IMR-90 (cell line): ENCODE measurements around the gene SCARB1. TPM values are rescaled to one million over a fixed set of nuclear protein-coding genes. Genes with fewer than 3 reads are reported as not detected.

Experiments
- ATAC-seq: fragments of 200-7000 bp; cut with Tn5 transposase; 2 replicates; pipeline ENCODE4 v1.9.1; 2020; ENCODE audit warnings: low read depth, mild to moderate bottlenecking, moderate library complexity
- BruUV-seq: library from RNA; stranded (reverse); fragments of 400-500 nt; replicated peaks from 2 replicates; lab custom pipeline; 2021; lab: Mats Ljungman, UMichigan
- CTCF ChIA-PET: fragments of 300-600 bp; formaldehyde crosslinking; extraction: SDS; loops from one replicate; lab custom pipeline; 2021; ENCODE audit warnings: antibody characterized with exemption; lab: Yijun Ruan, JAX
- POLR2A ChIA-PET: fragments of 300-600 bp; sonication (Branson Sonifier 250); formaldehyde crosslinking; loops from one replicate; lab custom pipeline; 2022; ENCODE audit warnings: antibody characterized with exemption; ENCODE audit not compliant: unreplicated experiment; lab: Charles Lee
- DNase-seq: peaks from one replicate; pipeline ENCODE4 v3.0.0; 2013
- H2AFZ ChIP-seq: replicated peaks from 2 replicates; pipeline ENCODE3; 2013; ENCODE audit warnings: low read length, mild to moderate bottlenecking; ENCODE audit not compliant: poor library complexity
- H2AK5ac ChIP-seq: 2 replicates; pipeline ENCODE4 v1.6.1; 2013; ENCODE audit warnings: low read depth, low read length, inconsistent platforms
- H2AK9ac ChIP-seq: replicated peaks from 2 replicates; pipeline ENCODE3; 2013; ENCODE audit warnings: mild to moderate bottlenecking, low read depth, low read length, moderate library complexity; ENCODE audit not compliant: poor library complexity
- H2BK120ac ChIP-seq: 2 replicates; pipeline ENCODE4 v1.6.1; 2013; ENCODE audit warnings: low read depth, low read length, inconsistent platforms
- H2BK15ac ChIP-seq: 3 replicates; pipeline ENCODE4 v1.6.1; 2013; ENCODE audit warnings: low read depth, low read length, inconsistent platforms
- H2BK20ac ChIP-seq: 2 replicates; pipeline ENCODE4 v1.6.1; 2013; ENCODE audit warnings: low read depth, mild to moderate bottlenecking, inconsistent platforms, low read length, moderate library complexity
- H2BK5ac ChIP-seq: 2 replicates; pipeline ENCODE4 v1.6.1; 2013; ENCODE audit warnings: mild to moderate bottlenecking, low read depth, low read length, inconsistent platforms; ENCODE audit not compliant: poor library complexity, severe bottlenecking
- H3K14ac ChIP-seq: replicated peaks from 2 replicates; pipeline ENCODE4 v1.6.1; 2013; ENCODE audit warnings: low read depth, low read length, inconsistent platforms
- H3K18ac ChIP-seq: 2 replicates; pipeline ENCODE4 v1.6.1; 2013; ENCODE audit warnings: low read depth, low read length, control low read depth
- H3K23ac ChIP-seq: 2 replicates; pipeline ENCODE4 v1.6.1; 2013; ENCODE audit warnings: low read depth, low read length, inconsistent platforms
- H3K27ac ChIP-seq: 2 replicates; pipeline ENCODE4 v1.5.1; 2013; ENCODE audit warnings: mild to moderate bottlenecking, control low read depth, low read length; ENCODE audit not compliant: insufficient read depth
- H3K27me3 ChIP-seq: 2 replicates; pipeline ENCODE4 v1.6.1; 2013; ENCODE audit warnings: low read length; ENCODE audit not compliant: control insufficient read depth, insufficient read depth
- H3K36me3 ChIP-seq: 2 replicates; pipeline ENCODE4 v1.6.1; 2013; ENCODE audit warnings: low read length, mixed read lengths; ENCODE audit not compliant: control insufficient read depth, insufficient read depth
- H3K4ac ChIP-seq: 2 replicates; pipeline ENCODE4 v1.6.1; 2013; ENCODE audit warnings: low read depth, low read length, inconsistent platforms
- H3K4me1 ChIP-seq: 2 replicates; pipeline ENCODE4 v1.6.1; 2013; ENCODE audit warnings: low read length, mixed read lengths; ENCODE audit not compliant: control insufficient read depth, insufficient read depth
- H3K4me2 ChIP-seq: 2 replicates; pipeline ENCODE4 v1.6.1; 2013; ENCODE audit warnings: low read depth, mild to moderate bottlenecking, control low read depth, low read length, moderate library complexity
- H3K4me3 ChIP-seq: 2 replicates; pipeline ENCODE4 v1.5.1; 2013; ENCODE audit warnings: low read depth, mild to moderate bottlenecking, control low read depth, low read length, moderate library complexity; ENCODE audit not compliant: insufficient read depth
- H3K56ac ChIP-seq: 2 replicates; pipeline ENCODE4 v1.6.1; 2013; ENCODE audit warnings: low read length, inconsistent platforms; ENCODE audit not compliant: insufficient read depth; ENCODE audit errors: extremely low read depth
- H3K79me1 ChIP-seq, 2 experiments: 2 replicates each; pipeline ENCODE4 v1.6.1; 2013; ENCODE audit warnings: low read length in 2 of 2, inconsistent platforms in 1 of 2, low read depth in 1 of 2
- H3K9ac ChIP-seq: 2 replicates; pipeline ENCODE4 v1.6.1; 2013; ENCODE audit warnings: low read depth, low read length, control low read depth
- H3K9me1 ChIP-seq: 2 replicates; pipeline ENCODE4 v1.6.1; 2013; ENCODE audit warnings: low read length, inconsistent platforms; ENCODE audit not compliant: insufficient read depth
- H3K9me3 ChIP-seq: 2 replicates; pipeline ENCODE4 v1.6.1; 2013; ENCODE audit warnings: low read length; ENCODE audit not compliant: control insufficient read depth, insufficient read depth
- H4K20me1 ChIP-seq: 2 replicates; pipeline ENCODE4 v1.6.1; 2013; ENCODE audit warnings: low read length, inconsistent platforms; ENCODE audit not compliant: insufficient read depth
- H4K5ac ChIP-seq: 2 replicates; pipeline ENCODE4 v1.6.1; 2013; ENCODE audit warnings: mild to moderate bottlenecking, low read depth, low read length, control low read depth
- H4K8ac ChIP-seq, 2 experiments: 2 replicates each; pipeline ENCODE4 v1.6.1; 2013; ENCODE audit warnings: low read depth in 2 of 2, low read length in 2 of 2, control low read depth in 1 of 2, inconsistent platforms in 1 of 2
- H4K91ac ChIP-seq: 2 replicates; pipeline ENCODE4 v1.6.1; 2013; ENCODE audit warnings: low read depth, low read length, inconsistent platforms; ENCODE audit not compliant: insufficient read depth
- BHLHE40 ChIP-seq: fragments of 150-350 bp; IDR thresholded peaks from 2 replicates; pipeline ENCODE4 v1.6.1; 2016; ENCODE audit warnings: mild to moderate bottlenecking, low read depth, low read length
- CEBPB ChIP-seq: IDR thresholded peaks from 2 replicates; pipeline ENCODE4 v1.6.1; 2012; ENCODE audit warnings: low read depth, low read length, improper control_type of control experiment
- CTCF ChIP-seq: conservative IDR thresholded peaks from 2 replicates; pipeline ENCODE4 v1.5.1; 2012; ENCODE audit warnings: mild to moderate bottlenecking, low read depth, low read length, improper control_type of control experiment
- ELK1 ChIP-seq: fragments of 150-350 bp; IDR thresholded peaks from 2 replicates; pipeline ENCODE4 v1.6.1; 2016; ENCODE audit warnings: low read depth, mild to moderate bottlenecking, low read length, moderate library complexity, borderline replicate concordance
- FOS ChIP-seq: fragments of 150-350 bp; IDR thresholded peaks from 2 replicates; pipeline ENCODE4 v1.6.1; 2016; ENCODE audit warnings: low read depth, low read length
- MAFK ChIP-seq: IDR thresholded peaks from 2 replicates; pipeline ENCODE4 v1.6.1; 2012; ENCODE audit warnings: low read depth, low read length, improper control_type of control experiment
- MAZ ChIP-seq: IDR thresholded peaks from 2 replicates; pipeline ENCODE4 v1.6.1; 2012; ENCODE audit warnings: low read depth, mild to moderate bottlenecking, low read length, improper control_type of control experiment, moderate library complexity, borderline replicate concordance
- MXI1 ChIP-seq: IDR thresholded peaks from 2 replicates; pipeline ENCODE4 v1.6.1; 2012; ENCODE audit warnings: low read depth, mild to moderate bottlenecking, low read length, moderate library complexity, borderline replicate concordance
- NFE2L2 ChIP-seq: fragments of 150-350 bp; IDR thresholded peaks from 2 replicates; pipeline ENCODE4 v1.6.1; 2016; ENCODE audit warnings: low read depth, mild to moderate bottlenecking, low read length
- POLR2A ChIP-seq: IDR thresholded peaks from 2 replicates; pipeline ENCODE4 v1.6.1; 2012; ENCODE audit warnings: mild to moderate bottlenecking, low read depth, low read length
- RAD21 ChIP-seq: IDR thresholded peaks from 2 replicates; pipeline ENCODE4 v1.6.1; 2012; ENCODE audit warnings: low read length, improper control_type of control experiment
- RCOR1 ChIP-seq: IDR thresholded peaks from 2 replicates; pipeline ENCODE4 v1.6.1; 2012; ENCODE audit warnings: mild to moderate bottlenecking, low read length, improper control_type of control experiment; ENCODE audit not compliant: insufficient replicate concordance
- RFX5 ChIP-seq: IDR thresholded peaks from 2 replicates; pipeline ENCODE4 v1.8.0; 2012; ENCODE audit warnings: low read depth, mild to moderate bottlenecking, low read length, moderate library complexity
- SMC3 ChIP-seq: fragments of 150-350 bp; IDR thresholded peaks from 2 replicates; pipeline ENCODE4 v1.6.1; 2016; ENCODE audit warnings: low read depth, mild to moderate bottlenecking, antibody characterized with exemption, low read length, moderate library complexity
- USF2 ChIP-seq: fragments of 150-350 bp; IDR thresholded peaks from 2 replicates; pipeline ENCODE4 v1.6.1; 2017; ENCODE audit warnings: mild to moderate bottlenecking, antibody characterized with exemption, low read length, low read depth
- WGBS, 2 experiments: methylation state at CpG; one replicate each; pipeline versions ENCODE4 v1.1.5 to v1.1.7; 2013; ENCODE audit warnings: missing lambda C conversion rate in 2 of 2; ENCODE audit not compliant: insufficient read length in 1 of 2; ENCODE audit errors: extremely low coverage in 2 of 2; 5-methylcytosine and 5-hydroxymethylcytosine counted together
- dilution Hi-C: fragments of 300-500 bp; cut with HindIII; formaldehyde crosslinking; loops from one replicate; pipeline ENCODE4 v1.14.3; 2018; ENCODE audit warnings: low sequenced_read_pairs; ENCODE audit not compliant: unreplicated experiment
- in situ Hi-C: fragments of 300-500 bp; cut with MboI; formaldehyde crosslinking; loops from 3 replicates; pipeline ENCODE4 v1.14.3; 2019; ENCODE audit warnings: low sequenced_read_pairs, inconsistent platforms, mixed read lengths
- intact Hi-C: fragments of 100-400 bp; cut with micrococcal nuclease; formaldehyde crosslinking; loops from 2 replicates; pipeline ENCODE4 v1.10.0; 2022
- polyA plus RNA-seq, 3 experiments: library from polyadenylated mRNA; depleted of rRNA; stranded (reverse); fragments of >200 nt; gene quantifications; 2 replicates each; pipeline ENCODE4 v1.2.3, GENCODE V29; 2012; ENCODE audit warnings: low replicate concordance in 1 of 3
- total RNA-seq: library from RNA; depleted of rRNA; stranded (reverse); fragments of >200 nt; gene quantifications from 2 replicates; pipeline ENCODE4 v1.2.3, GENCODE V29; 2012

Gene SCARB1
- total and polyA plus RNA-seq, 2 of the 4 experiments (the other 2 are of a cell fraction), result 3.0 to 24.8 TPM

- H3K27me3 ChIP-seq, result no peaks in the 10 kb centered on the region; the same call in 1 of the 2 replicates
- H4K8ac ChIP-seq, result no peak overlapping the region
- no peak overlapping the region for H3K27ac ChIP-seq
- H3K9ac ChIP-seq, result no peak overlapping the region
- intact Hi-C loops, result no loop called here
- CTCF ChIA-PET, result no interaction called here
- H2AK9ac ChIP-seq, result no peak overlapping the region
- no peak overlapping the region for H3K4ac ChIP-seq
- H2BK20ac ChIP-seq, result no peak overlapping the region
- no peak overlapping the region for H2AK5ac ChIP-seq
- no peak overlapping the region for H4K5ac ChIP-seq
- no peak overlapping the region for H4K91ac ChIP-seq
- H3K4me2 ChIP-seq, result no peak overlapping the region
- no peak overlapping the region for H2BK15ac ChIP-seq
- no peak overlapping the region for H3K4me3 ChIP-seq
- no peak overlapping the region for H3K56ac ChIP-seq
- H3K14ac ChIP-seq, result 0 out of 2 replicates have a peak overlapping the region, but pooled peaks have one; percentile 27
- H2BK120ac ChIP-seq, result no peak overlapping the region
- no peak overlapping the region for H2AFZ ChIP-seq
- no peaks in the 10 kb centered on the region for H4K20me1 ChIP-seq
- POLR2A ChIA-PET, result interaction anchor here (0.6 kb wide), 1 partner anchor 68 kb away, joined by 6 read pairs; no protein-coding TSS in a partner anchor
- DNase-seq (no peak), ATAC-seq (no peak)
- H3K23ac ChIP-seq, result no peak overlapping the region
- H3K9me1 ChIP-seq, result peaks cover 2% of the 10 kb centered on the region; the same call in 1 of the 2 replicates
- no TSS peak for BruUV-seq
- 85% methylated on average over 8 of the region's 16 CpGs; no CpG with 5 or more reads in 1 of the 2 experiments for WGBS, 2 experiments
- H3K18ac ChIP-seq, result no peak overlapping the region
- no peaks in the 10 kb centered on the region for H3K9me3 ChIP-seq
- H3K36me3 ChIP-seq, result no peaks in the 10 kb centered on the region
- dilution Hi-C loops, result no loop called here
- H2BK5ac ChIP-seq, result no peak overlapping the region
- H3K79me1 ChIP-seq, result no peaks in the 10 kb centered on the region; a peak in 1 of 4 replicates
- in situ Hi-C loops, result no loop called here
- peaks cover 10% of the 10 kb centered on the region for H3K4me1 ChIP-seq
- no peak for TF ChIP-seq CTCF
- TF ChIP-seq RAD21, result no peak
- no peak for TF ChIP-seq ELK1
- no peak for TF ChIP-seq CEBPB
- TF ChIP-seq MXI1, result no peak
- TF ChIP-seq NFE2L2, result no peak
- TF ChIP-seq MAZ, result no peak
- TF ChIP-seq USF2, result no peak
- no peak for TF ChIP-seq RFX5
- TF ChIP-seq FOS, result no peak
- TF ChIP-seq MAFK, result no peak
- TF ChIP-seq BHLHE40, result no peak
- TF ChIP-seq RCOR1, result no peak
- TF ChIP-seq POLR2A, result no peak
- TF ChIP-seq SMC3, result no peak
Measured at GRCh38 chr12:124842800-124843510, 20.7 kb downstream of the SCARB1 start.
